ENCODE measurements around the gene DAP.

DAP gene

DNA sequence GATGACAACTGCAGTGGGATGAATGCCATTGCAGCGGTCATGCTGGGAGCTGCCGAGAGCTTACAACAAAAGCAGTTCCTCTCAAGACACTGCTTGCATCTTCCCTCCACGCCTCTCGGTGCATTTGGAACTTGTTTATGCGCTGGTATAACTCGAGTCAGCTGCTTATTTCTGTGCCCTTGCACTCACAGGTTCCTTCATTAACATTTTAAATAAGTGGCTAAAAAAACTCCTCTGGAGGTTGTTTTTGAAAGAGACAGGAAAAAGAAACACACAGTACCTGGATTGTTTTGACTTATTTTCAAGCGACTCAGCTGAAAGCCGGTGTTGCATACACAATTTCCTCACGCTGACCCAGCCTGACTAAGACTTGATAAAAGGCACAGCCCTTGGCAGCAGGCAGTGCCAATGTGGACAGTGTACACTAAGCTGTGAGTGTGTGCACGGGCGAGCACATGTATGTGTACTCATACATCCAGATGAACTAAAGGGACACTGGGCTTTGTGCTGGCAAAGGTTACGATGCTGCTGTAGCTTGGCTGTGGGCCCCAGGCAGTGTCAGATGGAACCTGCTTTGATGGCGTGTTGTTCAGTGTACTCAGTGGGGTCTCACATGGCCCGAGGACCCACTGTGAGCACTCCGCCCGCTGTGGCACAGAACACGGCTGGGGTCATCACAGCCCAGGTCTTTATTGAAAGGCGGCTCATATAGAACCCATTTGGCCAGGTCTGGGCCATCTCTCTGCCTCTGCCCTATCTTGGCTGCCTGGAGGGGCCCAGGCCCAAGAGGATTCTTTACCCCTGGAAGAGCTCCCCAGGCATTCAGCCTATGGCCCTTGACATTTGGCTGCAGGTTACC is 104.8 kb downstream of the DAP start:
- Histone ChIP-seq H3K9ac (ENCODE audit: insufficient read length, low read depth) (no peak overlapping the region), H3K4me3 (ENCODE audit: insufficient read length, low read depth) (no peak overlapping the region), H3K36me3 (ENCODE audit: insufficient read depth, insufficient read length, low read length) (peaks cover 47% of the 10 kb centered on the region), H3K4me1 (ENCODE audit: insufficient read depth, insufficient read length) (peaks cover 3% of the 10 kb centered on the region), H3K27me3 (ENCODE audit: insufficient read depth, insufficient read length) (no peaks in the 10 kb centered on the region), H3K9me3 (ENCODE audit: insufficient read depth, low read length) (no peaks in the 10 kb centered on the region)
- no peak for TF ChIP-seq ZNF274 (IDR thresholded peaks at IDR 0.05; ENCODE audit: low read depth, low read length)
- no peak for TF ChIP-seq SUZ12 (IDR thresholded peaks at IDR 0.05; ENCODE audit: extremely low read depth, insufficient read depth, insufficient read length)
- no peak for DNase-seq (ENCODE audit: low read depth, low spot score)

DNA sequence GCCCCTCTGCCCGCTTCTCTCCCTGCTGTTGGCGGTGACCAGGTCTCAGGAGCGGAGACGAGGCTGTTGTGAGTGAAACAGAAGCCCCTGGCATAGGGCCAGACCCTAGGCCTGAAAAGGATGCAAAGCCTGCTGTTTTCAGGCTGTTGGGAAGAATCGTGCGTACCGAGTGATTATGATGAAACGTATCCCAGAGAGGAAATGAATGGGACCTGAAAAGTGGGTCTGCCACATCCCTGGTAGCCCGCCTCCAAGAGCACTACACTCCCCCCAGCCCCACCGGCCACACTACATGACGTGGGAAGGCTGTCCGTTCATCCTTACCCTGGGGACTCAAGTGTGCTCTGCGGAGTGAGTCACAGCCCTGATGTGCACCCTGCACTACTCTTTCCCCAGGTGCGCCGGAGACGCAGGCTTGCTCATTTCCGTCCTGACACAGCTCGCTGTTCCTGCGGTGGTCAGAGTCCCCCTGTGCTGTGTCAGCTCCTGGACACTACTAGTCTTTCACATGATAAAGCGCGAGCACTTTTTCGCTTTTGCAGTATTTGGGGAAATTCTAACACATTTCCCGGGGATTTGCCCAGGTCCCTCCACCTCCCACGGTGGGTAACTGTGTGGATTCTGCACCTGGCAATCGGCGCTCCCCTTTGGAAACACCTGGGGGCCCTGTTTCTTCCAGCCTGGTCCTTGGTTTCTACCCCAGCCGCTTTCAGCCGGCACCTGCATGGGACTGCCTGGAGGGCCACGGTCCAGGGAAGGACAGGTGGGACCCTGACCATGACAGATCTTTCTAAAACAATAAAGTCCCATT is 105.7 kb downstream of the DAP start:
- H3K4me3 ChIP-seq (ENCODE audit: insufficient read length, low read depth) = no peak overlapping the region
- no peaks in the 10 kb centered on the region for H3K9me3 ChIP-seq (ENCODE audit: insufficient read depth, low read length)
- H3K4me1 ChIP-seq (ENCODE audit: insufficient read depth, insufficient read length) = peaks cover 3% of the 10 kb centered on the region
- H3K36me3 ChIP-seq (ENCODE audit: insufficient read depth, insufficient read length, low read length) = peaks cover 52% of the 10 kb centered on the region
- TF ChIP-seq ZNF274 (IDR thresholded peaks at IDR 0.05; ENCODE audit: low read depth, low read length) (no peak), YY1 (IDR thresholded peaks at IDR 0.05; ENCODE audit: insufficient read depth, insufficient read length) (no peak), SUZ12 (IDR thresholded peaks at IDR 0.05; ENCODE audit: extremely low read depth, insufficient read depth, insufficient read length) (no peak)
- H3K9ac ChIP-seq (ENCODE audit: insufficient read length, low read depth) = no peak overlapping the region
- no peak for DNase-seq (ENCODE audit: low read depth, low spot score)
- no peaks in the 10 kb centered on the region for H3K27me3 ChIP-seq (ENCODE audit: insufficient read depth, insufficient read length)

DNA sequence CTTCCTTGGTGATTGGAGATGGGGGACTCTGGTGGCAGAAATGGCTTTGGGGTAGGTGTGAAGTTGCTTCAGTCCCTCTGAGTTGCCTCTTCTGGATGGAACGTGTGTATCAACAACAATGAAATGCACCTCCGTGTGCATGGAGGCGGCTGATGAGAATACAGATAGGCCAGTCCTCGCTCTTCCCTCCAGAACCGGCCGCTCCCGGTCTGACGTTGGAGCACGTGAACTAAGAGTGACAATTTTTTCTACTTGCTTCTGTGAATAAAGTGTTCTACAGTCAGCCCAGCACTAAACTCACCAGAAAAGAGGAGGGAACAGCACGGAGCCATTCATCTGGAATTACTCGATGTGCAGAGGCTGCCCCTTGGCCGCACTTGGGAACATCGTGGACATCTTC is 106.5 kb downstream of the DAP start:
- TF ChIP-seq ZNF274 (IDR thresholded peaks at IDR 0.05; ENCODE audit: low read depth, low read length) = no peak
- TF ChIP-seq YY1 (IDR thresholded peaks at IDR 0.05; ENCODE audit: insufficient read depth, insufficient read length) = no peak
- no peak for TF ChIP-seq SUZ12 (IDR thresholded peaks at IDR 0.05; ENCODE audit: extremely low read depth, insufficient read depth, insufficient read length)
- DNase-seq (ENCODE audit: low read depth, low spot score) = no peak
- H3K27me3 ChIP-seq (ENCODE audit: insufficient read depth, insufficient read length) = no peaks in the 10 kb centered on the region
- peaks cover 3% of the 10 kb centered on the region for H3K4me1 ChIP-seq (ENCODE audit: insufficient read depth, insufficient read length)
- H3K4me3 ChIP-seq (ENCODE audit: insufficient read length, low read depth) = no peak overlapping the region
- no peaks in the 10 kb centered on the region for H3K9me3 ChIP-seq (ENCODE audit: insufficient read depth, low read length)
- H3K9ac ChIP-seq (ENCODE audit: insufficient read length, low read depth) = no peak overlapping the region
- peaks cover 57% of the 10 kb centered on the region for H3K36me3 ChIP-seq (ENCODE audit: insufficient read depth, insufficient read length, low read length)

DNA sequence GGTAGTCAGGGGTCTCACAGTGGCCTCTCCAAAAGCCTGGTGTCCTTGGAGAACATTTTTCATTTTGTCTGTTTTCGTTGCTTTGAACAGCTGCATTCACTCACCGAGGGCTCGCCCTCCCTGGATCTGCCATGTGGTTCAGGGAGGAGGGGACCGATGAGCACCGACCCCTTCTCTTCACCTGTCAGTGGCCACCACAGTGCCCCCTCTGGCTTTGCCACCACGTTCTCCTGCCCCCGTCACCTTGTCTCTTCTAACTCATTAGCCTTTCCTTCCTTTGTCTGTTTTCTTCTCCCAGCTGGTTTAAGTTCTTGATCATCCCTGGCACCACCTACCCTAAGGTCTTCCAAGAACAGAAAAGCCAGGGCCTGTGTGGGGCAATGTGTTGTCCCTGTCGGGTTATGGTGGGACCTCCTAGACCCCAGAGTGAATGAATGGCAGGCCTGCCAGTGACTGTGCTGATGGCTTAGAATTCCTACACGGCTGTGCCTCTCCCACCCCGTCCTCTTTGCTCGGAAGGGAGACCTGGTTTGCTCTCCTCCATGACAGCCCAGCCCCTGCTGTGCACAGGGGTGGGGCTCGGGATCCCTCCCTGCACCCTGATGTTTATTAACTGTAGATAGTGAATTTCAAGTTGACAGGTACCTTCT is 107.2 kb downstream of the DAP start:
- DNase-seq (ENCODE audit: low read depth, low spot score) = no peak
- Histone ChIP-seq H3K4me1 (ENCODE audit: insufficient read depth, insufficient read length) (peaks cover 3% of the 10 kb centered on the region), H3K36me3 (ENCODE audit: insufficient read depth, insufficient read length, low read length) (peaks cover 60% of the 10 kb centered on the region), H3K4me3 (ENCODE audit: insufficient read length, low read depth) (no peak overlapping the region), H3K27me3 (ENCODE audit: insufficient read depth, insufficient read length) (no peaks in the 10 kb centered on the region), H3K9me3 (ENCODE audit: insufficient read depth, low read length) (no peaks in the 10 kb centered on the region), H3K9ac (ENCODE audit: insufficient read length, low read depth) (no peak overlapping the region)
- TF ChIP-seq SUZ12 (IDR thresholded peaks at IDR 0.05; ENCODE audit: extremely low read depth, insufficient read depth, insufficient read length) (no peak), YY1 (IDR thresholded peaks at IDR 0.05; ENCODE audit: insufficient read depth, insufficient read length) (no peak), ZNF274 (IDR thresholded peaks at IDR 0.05; ENCODE audit: low read depth, low read length) (no peak)

DNA sequence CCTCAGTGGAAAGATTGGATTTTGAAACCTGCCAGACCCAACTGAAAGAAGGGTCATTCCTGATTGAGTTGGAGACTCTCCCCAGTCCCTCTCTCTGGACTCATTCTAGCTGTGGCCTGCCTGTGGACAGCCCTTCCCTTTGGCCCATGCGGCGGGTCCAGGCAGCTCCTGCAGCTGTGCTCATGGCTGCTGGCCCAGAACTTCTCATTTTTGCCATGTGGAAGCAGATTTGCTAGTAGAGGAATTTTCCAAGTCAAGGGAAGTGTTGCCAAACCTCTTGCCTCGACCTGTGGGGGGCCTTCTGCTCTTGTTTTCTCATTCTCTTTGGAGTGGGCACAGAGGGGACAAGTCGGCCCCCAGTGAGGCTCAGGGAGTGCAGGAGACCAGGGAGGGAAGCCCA is 108.0 kb downstream of the DAP start:
- Histone ChIP-seq H3K9me3 (ENCODE audit: insufficient read depth, low read length) (no peaks in the 10 kb centered on the region), H3K4me3 (ENCODE audit: insufficient read length, low read depth) (no peak overlapping the region), H3K36me3 (ENCODE audit: insufficient read depth, insufficient read length, low read length) (peaks cover 60% of the 10 kb centered on the region), H3K4me1 (ENCODE audit: insufficient read depth, insufficient read length) (peaks cover 3% of the 10 kb centered on the region), H3K27me3 (ENCODE audit: insufficient read depth, insufficient read length) (no peaks in the 10 kb centered on the region), H3K9ac (ENCODE audit: insufficient read length, low read depth) (no peak overlapping the region)
- TF ChIP-seq SUZ12 (IDR thresholded peaks at IDR 0.05; ENCODE audit: extremely low read depth, insufficient read depth, insufficient read length) (no peak), ZNF274 (IDR thresholded peaks at IDR 0.05; ENCODE audit: low read depth, low read length) (no peak), YY1 (IDR thresholded peaks at IDR 0.05; ENCODE audit: insufficient read depth, insufficient read length) (no peak)
- DNase-seq (ENCODE audit: low read depth, low spot score) = no peak

DNA sequence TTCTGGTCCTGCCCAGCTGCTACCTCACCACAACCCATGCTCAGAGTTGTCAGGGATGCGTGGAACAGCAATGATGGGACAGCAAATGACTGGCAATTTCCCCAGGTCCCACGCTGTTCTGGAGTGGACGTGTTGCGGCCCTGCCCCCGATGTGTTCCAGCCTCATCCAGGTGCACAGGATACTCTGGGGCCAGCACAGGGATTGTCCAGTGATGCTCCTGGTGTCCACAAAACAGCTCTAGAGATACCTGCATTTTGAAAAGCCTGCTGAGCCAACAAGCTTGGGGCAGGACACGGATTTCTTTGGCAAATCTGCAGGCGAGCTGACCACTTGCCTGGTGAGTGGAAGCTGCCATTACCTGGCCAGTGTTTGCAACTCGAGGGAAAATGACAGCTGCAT is 108.4 kb downstream of the DAP start:
- no peak overlapping the region for H3K9ac ChIP-seq (ENCODE audit: insufficient read length, low read depth)
- H3K4me1 ChIP-seq (ENCODE audit: insufficient read depth, insufficient read length) = peaks cover 3% of the 10 kb centered on the region
- H3K27me3 ChIP-seq (ENCODE audit: insufficient read depth, insufficient read length) = no peaks in the 10 kb centered on the region
- DNase-seq (ENCODE audit: low read depth, low spot score) = no peak
- H3K9me3 ChIP-seq (ENCODE audit: insufficient read depth, low read length) = no peaks in the 10 kb centered on the region
- no peak overlapping the region for H3K4me3 ChIP-seq (ENCODE audit: insufficient read length, low read depth)
- TF ChIP-seq YY1 (IDR thresholded peaks at IDR 0.05; ENCODE audit: insufficient read depth, insufficient read length) = no peak
- no peak for TF ChIP-seq ZNF274 (IDR thresholded peaks at IDR 0.05; ENCODE audit: low read depth, low read length)
- TF ChIP-seq SUZ12 (IDR thresholded peaks at IDR 0.05; ENCODE audit: extremely low read depth, insufficient read depth, insufficient read length) = no peak
- peaks cover 60% of the 10 kb centered on the region for H3K36me3 ChIP-seq (ENCODE audit: insufficient read depth, insufficient read length, low read length)

DNA sequence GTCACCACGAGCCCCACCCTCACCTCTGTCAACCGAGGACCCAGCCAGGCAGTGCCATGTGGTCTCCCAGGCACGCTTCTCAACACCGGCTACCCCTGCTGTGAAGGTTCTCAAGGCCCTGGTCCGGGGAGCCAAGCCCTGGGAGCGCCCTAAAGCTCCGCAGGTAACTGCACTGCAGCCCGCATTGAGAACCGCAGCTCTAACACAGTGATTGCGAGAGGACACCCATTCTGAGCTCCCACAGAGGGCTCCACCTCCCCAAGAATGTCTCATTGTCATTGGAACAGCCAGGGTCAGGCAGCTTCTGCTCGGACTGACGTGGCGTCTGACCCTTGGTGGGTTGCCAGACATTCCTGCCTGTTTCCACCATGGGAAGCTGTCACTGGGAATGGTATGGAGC is 108.9 kb downstream of the DAP start:
- H3K9me3 ChIP-seq (ENCODE audit: insufficient read depth, low read length) = no peaks in the 10 kb centered on the region
- H3K27me3 ChIP-seq (ENCODE audit: insufficient read depth, insufficient read length) = no peaks in the 10 kb centered on the region
- H3K36me3 ChIP-seq (ENCODE audit: insufficient read depth, insufficient read length, low read length) = peaks cover 60% of the 10 kb centered on the region
- H3K9ac ChIP-seq (ENCODE audit: insufficient read length, low read depth) = no peak overlapping the region
- DNase-seq (ENCODE audit: low read depth, low spot score) = no peak
- no peak for TF ChIP-seq YY1 (IDR thresholded peaks at IDR 0.05; ENCODE audit: insufficient read depth, insufficient read length)
- TF ChIP-seq ZNF274 (IDR thresholded peaks at IDR 0.05; ENCODE audit: low read depth, low read length) = no peak
- TF ChIP-seq SUZ12 (IDR thresholded peaks at IDR 0.05; ENCODE audit: extremely low read depth, insufficient read depth, insufficient read length) = no peak
- peaks cover 3% of the 10 kb centered on the region for H3K4me1 ChIP-seq (ENCODE audit: insufficient read depth, insufficient read length)
- no peak overlapping the region for H3K4me3 ChIP-seq (ENCODE audit: insufficient read length, low read depth)

All from NT2/D1 (cell line).